SU-DHL-6 (cell line): ENCODE data around the gene SACS.
A peak's percentile ranks its signal among the peaks of the same experiment; 100 is the strongest.

Source experiments
- H2AFZ ChIP-seq: fragments of 200-600 bp; sonication (generic); 2 replicates; pipeline ENCODE4 v1.6.1; 2014; ENCODE audit warnings: low read depth, mild to moderate bottlenecking, moderate library complexity, mixed read lengths, antibody characterized with exemption, low read length; ENCODE audit not compliant: severe bottlenecking
- H3F3A ChIP-seq: fragments of 200-600 bp; shearing (Covaris generic); 2 replicates; pipeline ENCODE4 v1.6.0; 2016; ENCODE audit warnings: antibody characterized with exemption, mild to moderate bottlenecking; ENCODE audit not compliant: insufficient read depth
- H3K27ac ChIP-seq: fragments of 200-600 bp; sonication (generic); 2 replicates; pipeline ENCODE4 v1.5.1; 2016; ENCODE audit warnings: low read depth, mild to moderate bottlenecking, low read length, moderate library complexity, mixed read lengths
- H3K27me3 ChIP-seq: fragments of 200-600 bp; sonication (generic), shearing (Covaris generic); 2 replicates; pipeline ENCODE4 v1.6.0; 2014; ENCODE audit warnings: mild to moderate bottlenecking, low read length
- H3K36me3 ChIP-seq: fragments of 200-600 bp; sonication (generic); 2 replicates; pipeline ENCODE4 v1.6.1; 2014; ENCODE audit warnings: mild to moderate bottlenecking, low read length, mixed read lengths
- H3K4me2 ChIP-seq: fragments of 300-600, 200-600 bp; shearing (Covaris generic), sonication (generic); 2 replicates; pipeline ENCODE4 v1.6.0; 2014; ENCODE audit warnings: low read length, low read depth, mild to moderate bottlenecking; ENCODE audit not compliant: poor library complexity, severe bottlenecking
- H3K4me3 ChIP-seq: fragments of 200-600 bp; sonication (generic); 2 replicates; pipeline ENCODE4 v1.5.1; 2014; ENCODE audit warnings: antibody characterized with exemption, low read length, mild to moderate bottlenecking, mixed read lengths; ENCODE audit not compliant: insufficient read depth, poor library complexity, severe bottlenecking
- H3K79me2 ChIP-seq: fragments of 200-600 bp; sonication (generic); 2 replicates; pipeline ENCODE4 v1.6.1; 2014; ENCODE audit warnings: mild to moderate bottlenecking, low read length, moderate library complexity; ENCODE audit not compliant: insufficient read depth
- H3K9ac ChIP-seq: fragments of 200-600 bp; sonication (generic); 2 replicates; pipeline ENCODE4 v1.7.0; 2014; ENCODE audit warnings: mild to moderate bottlenecking, low read length
- H3K9me2 ChIP-seq: fragments of 200-600 bp; sonication (generic); replicated peaks from 2 replicates; pipeline ENCODE4 v1.6.1; 2014; ENCODE audit warnings: low read length; ENCODE audit not compliant: insufficient read depth
- H3K9me3 ChIP-seq: fragments of 200-600 bp; sonication (generic); 2 replicates; pipeline ENCODE4 v1.6.1; 2014; ENCODE audit warnings: low read length, mixed read lengths; ENCODE audit not compliant: insufficient read depth
- H4K20me1 ChIP-seq: fragments of 200-600 bp; sonication (generic); 2 replicates; pipeline ENCODE4 v1.6.1; 2014; ENCODE audit warnings: low read depth, mild to moderate bottlenecking, antibody characterized with exemption, low read length, moderate library complexity, mixed read lengths
- CTCF ChIP-seq: fragments of 200-600 bp; sonication (generic); IDR thresholded peaks from one replicate; pipeline ENCODE4 v1.5.1; 2017; ENCODE audit warnings: antibody characterized with exemption, mild to moderate bottlenecking, low read length, moderate library complexity; ENCODE audit not compliant: insufficient read depth, poor library complexity, severe bottlenecking
- EZH2phosphoT487 ChIP-seq: fragments of 200-600 bp; sonication (generic), shearing (Covaris generic); conservative IDR thresholded peaks from 2 replicates; pipeline ENCODE4 v1.6.1; 2018; ENCODE audit warnings: mild to moderate bottlenecking, antibody characterized with exemption, low read length, moderate library complexity, mixed read lengths

SACS gene

GRCh38 chr13:23467048-23467931 lies 33.8 kb upstream of the SACS start:
- H3K4me2 ChIP-seq, result peak overlapping the region; percentile 71
- TF ChIP-seq CTCF (no peak), EZH2phosphoT487 (no peak)
- H2AFZ ChIP-seq, result no peak overlapping the region

DNA sequence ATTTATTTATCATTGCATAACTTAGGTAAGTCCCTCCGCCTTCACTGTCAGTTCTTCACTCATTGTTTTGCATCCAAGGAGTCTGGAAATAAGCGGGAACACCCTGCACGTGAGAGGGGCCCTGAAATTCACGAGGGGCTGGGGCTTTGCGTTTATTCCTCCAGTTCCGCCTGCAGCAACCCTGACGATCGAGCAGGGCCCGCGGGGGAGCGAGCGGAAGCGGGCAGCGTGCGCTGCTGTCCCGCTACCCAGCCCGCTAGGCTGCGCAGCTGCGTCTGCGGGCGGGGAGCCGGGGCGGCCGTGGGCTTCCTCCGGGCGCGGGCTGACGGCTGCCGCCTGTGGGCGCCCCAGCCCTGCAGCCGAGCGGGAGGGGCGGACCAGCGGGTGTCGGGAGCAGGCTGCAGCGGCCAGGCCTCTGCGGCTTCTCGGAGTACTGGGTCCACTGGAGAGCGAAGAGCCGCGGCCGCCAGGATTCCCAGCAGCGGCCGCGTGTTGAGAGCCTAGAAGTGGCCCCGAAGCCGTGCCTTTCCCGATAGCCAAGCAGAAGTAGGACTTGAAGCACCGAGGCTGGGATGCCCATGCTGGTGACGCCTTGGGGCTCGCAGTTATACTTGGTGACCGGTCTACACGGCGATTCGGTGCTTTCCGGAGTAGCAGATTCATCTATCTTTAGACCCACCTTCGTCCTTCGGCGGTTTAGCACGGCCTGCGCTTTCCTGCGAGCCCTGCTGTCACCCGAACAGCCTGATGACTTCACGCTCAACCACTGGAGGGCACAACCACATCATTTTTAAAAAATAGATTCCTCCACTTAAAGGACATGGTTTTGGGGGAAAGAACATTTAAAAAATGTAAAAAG lies 32.9 kb upstream of the SACS start:
- H3K4me3 ChIP-seq, result peak overlapping the region; percentile 37
- H4K20me1 ChIP-seq, result no peaks in the 10 kb centered on the region
- TF ChIP-seq EZH2phosphoT487 (no peak), CTCF (peak; percentile 56)

More at GRCh38 chr13:23467048-23467931, 33.8 kb upstream of the SACS start:
- Histone ChIP-seq H3K9me2 (no peaks in the 10 kb centered on the region), H3K36me3 (no peaks in the 10 kb centered on the region), H3K9me3 (no peaks in the 10 kb centered on the region), H3K4me3 (no peak overlapping the region), H3K79me2 (no peaks in the 10 kb centered on the region), H3F3A (no peaks in the 10 kb centered on the region), H3K27ac (no peak overlapping the region), H4K20me1 (no peaks in the 10 kb centered on the region), H3K27me3 (no peaks in the 10 kb centered on the region), H3K9ac (no peak overlapping the region)

GRCh38 chr13:23463661-23464060 lies 30.2 kb upstream of the SACS start:
- Histone ChIP-seq H3K36me3 (no peaks in the 10 kb centered on the region), H3K4me3 (no peak overlapping the region), H3K79me2 (no peaks in the 10 kb centered on the region), H2AFZ (no peak overlapping the region), H4K20me1 (no peaks in the 10 kb centered on the region), H3K27ac (no peak overlapping the region), H3K9me3 (no peaks in the 10 kb centered on the region), H3K9me2 (no peaks in the 10 kb centered on the region), H3K4me2 (no peak overlapping the region), H3K27me3 (no peaks in the 10 kb centered on the region), H3K9ac (no peak overlapping the region), H3F3A (no peaks in the 10 kb centered on the region)
- TF ChIP-seq CTCF, result no peak
- TF ChIP-seq EZH2phosphoT487, result no peak

More for the DNA sequence above, 32.9 kb upstream of the SACS start:
- Histone ChIP-seq H3K27ac (no peak overlapping the region), H3K79me2 (no peaks in the 10 kb centered on the region), H3K27me3 (no peaks in the 10 kb centered on the region), H3K9me2 (no peaks in the 10 kb centered on the region), H3K9me3 (no peaks in the 10 kb centered on the region), H3K36me3 (no peaks in the 10 kb centered on the region), H3K4me2 (peak overlapping the region; percentile 71), H2AFZ (peak overlapping the region; percentile 81), H3F3A (no peaks in the 10 kb centered on the region), H3K9ac (peak overlapping the region; percentile 35; the same call in 1 of the 2 replicates)
